ENCODE measurements around the gene NDUFV1.
"Not testable (repeated sequence)": the region's sequence is repeated elsewhere in the genome, so short reads cannot be mapped to it uniquely, and the experiment has no call there.

Gene NDUFV1

DNA sequence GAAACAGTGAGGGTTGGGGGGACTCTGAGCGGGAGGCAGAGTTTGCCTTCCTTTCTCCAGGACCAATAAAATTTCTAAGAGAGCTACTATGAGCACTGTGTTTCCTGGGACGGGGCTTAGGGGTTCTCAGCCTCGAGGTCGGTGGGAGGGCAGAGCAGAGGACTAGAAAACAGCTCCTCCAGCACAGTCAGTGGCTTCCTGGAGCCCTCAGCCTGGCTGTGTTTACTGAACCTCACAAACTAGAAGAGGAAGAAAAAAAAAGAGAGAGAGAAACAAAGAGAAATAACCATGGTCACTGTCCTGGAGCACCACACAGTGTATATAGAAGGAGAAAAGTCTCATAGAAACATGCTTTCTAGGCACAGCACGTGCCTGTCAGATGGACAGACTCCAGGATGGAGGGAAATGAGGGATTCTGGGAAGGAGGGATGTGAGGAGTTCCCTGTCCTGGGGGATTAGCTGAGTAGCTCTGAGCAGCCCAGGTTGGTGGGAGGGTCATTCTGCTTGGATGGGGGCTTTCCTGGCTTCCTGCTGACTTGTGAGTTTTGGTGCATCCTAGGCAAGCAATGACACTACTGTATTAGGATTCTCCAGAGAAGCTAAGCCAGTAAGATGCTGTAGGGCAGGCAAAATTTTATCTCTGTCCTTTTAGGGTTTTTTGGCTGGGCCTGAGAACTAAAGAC is 20.0 kb upstream of the NDUFV1 start:
- DNase-seq (ENCODE audit: low read depth), result no peak

DNA sequence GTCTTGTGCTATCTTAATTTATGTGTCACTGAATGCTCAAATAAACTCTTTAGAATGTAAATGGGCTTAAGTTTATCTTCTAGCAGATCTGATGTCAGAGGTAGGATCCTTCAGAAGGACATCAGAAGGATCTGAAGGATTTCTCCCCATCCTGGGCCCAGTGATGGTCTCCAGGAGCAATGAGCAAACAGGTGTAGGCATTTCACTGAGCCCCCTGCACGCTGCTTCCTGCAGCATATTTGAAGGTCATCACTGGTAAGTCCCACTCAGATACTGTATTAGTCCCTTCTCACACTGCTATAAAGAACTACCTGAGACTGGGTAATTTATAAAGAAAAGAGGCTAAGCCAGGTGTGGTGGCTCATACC is 18.6 kb upstream of the NDUFV1 start:
- no peak for DNase-seq (ENCODE audit: low read depth)

DNA sequence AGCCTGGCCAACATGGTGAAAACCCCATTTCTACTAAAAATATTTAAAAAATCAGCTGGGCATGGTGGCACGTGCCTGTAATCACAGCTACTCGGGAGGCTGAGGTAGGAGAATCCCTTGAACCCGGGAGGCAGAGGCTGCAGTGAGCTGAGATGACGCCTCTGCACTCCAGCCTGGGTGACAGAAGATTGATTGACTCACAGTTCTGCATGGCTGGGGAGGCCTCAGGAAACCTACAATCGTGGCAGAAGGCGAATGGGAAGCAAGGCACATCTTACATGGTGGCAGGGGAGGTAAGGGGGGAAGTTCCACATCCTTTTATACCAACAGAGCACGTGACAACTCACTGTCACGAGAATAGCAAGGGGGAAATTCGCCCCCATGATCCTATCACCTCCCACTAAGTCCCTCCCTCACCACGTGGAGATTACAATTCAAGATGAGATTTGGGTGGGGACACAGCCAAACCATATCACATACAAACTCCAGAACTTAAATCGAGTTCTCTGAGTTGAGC is 17.8 kb upstream of the NDUFV1 start:
- not testable (repeated sequence) for DNase-seq (ENCODE audit: low read depth)

DNA sequence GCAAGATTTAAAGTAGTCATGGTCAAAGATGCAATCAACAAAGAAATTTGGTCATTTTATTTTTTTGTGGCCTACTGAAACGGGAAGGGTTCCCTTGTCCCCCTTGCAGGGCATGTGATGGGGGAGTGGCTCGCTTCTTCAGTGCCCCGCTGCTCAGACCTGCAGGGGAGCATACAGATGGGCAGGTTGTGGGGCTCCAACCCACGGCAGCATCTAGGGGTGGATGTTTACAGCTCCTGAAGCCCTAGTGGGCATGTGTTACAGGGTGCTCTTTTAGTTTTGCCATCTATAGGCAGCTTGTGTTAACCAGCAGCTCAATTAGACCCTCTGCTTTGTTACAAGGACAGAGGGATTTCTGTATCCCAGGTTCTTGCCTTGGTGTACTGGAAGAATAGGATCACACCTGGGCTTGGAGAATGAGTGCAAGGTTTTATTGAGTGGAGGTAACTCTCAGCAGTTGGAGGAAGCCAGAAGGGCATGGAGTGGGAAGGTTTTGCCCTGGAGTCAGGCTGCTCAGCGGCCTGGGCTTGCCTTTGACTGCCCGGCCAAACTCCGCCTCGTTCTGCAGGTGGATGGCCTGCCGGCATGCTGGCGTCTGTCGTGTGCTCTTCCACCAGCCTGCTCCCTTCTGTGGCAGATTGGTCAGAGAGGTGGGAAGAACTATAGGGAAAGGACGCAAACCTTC is 13.7 kb upstream of the NDUFV1 start:
- DNase-seq (ENCODE audit: low read depth), result no peak

DNA sequence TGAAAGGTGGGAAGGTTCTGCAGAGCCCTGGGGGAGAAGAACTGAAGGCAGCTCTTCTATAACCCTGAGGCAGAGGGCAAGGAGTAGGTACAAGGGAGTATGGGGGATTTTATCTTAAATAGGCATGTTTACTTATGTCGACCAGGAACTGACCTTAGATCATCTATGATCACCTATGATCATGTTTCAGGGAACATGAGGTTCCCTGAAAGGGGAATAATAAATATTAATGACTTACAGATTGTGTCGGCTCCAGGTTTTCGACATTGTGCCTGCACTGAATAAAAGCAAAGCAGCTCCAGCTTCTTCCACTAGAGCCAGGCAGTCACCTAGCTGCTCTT is 13.2 kb upstream of the NDUFV1 start:
- DNase-seq (ENCODE audit: low read depth), result no peak

DNA sequence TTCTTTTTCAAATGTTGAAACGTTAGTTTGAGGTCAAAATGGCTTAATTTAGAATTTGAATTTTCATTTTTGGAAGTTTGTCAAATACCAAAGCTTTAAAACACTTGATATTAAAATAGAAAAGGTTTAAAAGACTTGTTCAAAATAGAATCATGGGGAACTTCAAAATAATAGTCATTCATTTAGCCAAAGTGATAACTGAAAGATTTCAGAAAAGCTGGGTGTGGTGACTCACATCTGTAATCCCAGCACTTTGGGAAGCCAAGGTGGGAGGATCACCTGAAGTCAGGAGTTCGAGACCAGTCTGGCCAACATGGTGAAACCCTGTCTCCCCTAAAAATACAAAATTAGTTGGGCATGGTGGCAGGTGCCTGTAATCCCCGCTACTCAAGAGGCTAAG is 12.3 kb upstream of the NDUFV1 start:
- no peak for DNase-seq (ENCODE audit: low read depth)

DNA sequence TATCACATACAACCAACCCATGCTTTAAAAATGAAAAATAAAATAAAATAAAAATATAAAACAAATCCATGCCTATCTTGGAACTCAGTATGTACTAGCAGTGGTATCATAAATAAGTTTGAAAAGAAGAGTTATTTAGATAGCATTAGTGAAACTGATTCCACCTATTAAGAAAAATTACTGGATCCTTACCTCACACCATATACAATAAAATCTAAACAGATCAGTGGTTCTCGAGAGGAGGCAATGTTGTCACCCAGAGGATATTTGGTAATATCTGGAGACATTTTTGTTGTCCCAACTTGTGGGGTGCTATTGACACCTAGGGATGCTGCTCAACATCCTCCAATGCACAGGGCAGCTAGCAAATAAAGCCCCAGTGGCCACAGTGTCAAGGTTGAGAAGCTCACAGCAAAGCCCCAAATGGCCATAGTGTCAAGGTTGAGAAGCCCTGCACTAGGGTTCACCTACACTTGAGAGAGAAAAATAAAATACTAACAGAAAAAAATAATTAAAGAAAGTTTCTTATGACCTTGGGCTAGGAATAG is 9.9 kb upstream of the NDUFV1 start:
- no peak for DNase-seq (ENCODE audit: low read depth)

DNA sequence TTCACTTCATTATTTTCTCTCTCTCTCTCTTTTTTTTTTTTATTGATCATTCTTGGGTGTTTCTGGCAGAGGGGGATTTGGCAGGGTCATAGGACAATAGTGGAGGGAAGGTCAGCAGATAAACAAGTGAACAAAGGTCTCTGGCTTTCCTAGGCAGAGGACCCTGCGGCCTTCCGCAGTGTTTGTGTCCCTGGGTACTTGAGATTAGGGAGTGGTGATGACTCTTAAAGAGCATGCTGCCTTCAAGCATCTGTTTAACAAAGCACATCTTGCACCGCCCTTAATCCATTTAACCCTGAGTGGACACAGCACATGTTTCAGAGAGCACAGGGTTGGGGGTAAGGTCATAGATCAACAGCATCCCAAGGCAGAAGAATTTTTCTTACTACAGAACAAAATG is 9.3 kb upstream of the NDUFV1 start:
- DNase-seq (ENCODE audit: low read depth), result not testable (repeated sequence)

DNA sequence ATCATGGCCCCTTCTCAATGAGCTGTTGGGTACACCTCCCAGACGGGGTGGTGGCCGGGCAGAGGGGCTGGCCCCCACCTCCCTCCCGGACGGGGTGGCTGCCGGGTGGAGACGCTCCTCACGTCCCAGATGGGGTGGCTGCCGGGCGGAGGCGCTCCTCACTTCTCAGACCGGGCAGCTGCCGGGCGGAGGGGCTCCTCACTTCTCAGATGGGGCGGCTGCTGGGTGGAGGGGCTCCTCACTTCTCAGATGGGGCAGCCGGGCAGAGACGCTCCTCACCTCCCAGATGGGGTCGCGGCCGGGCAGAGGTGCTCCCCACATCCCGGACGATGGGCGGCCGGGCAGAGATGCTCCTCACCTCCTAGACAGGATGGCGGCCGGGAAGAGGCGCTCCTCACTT is 8.8 kb upstream of the NDUFV1 start:
- DNase-seq (ENCODE audit: low read depth), result not testable (repeated sequence)

DNA sequence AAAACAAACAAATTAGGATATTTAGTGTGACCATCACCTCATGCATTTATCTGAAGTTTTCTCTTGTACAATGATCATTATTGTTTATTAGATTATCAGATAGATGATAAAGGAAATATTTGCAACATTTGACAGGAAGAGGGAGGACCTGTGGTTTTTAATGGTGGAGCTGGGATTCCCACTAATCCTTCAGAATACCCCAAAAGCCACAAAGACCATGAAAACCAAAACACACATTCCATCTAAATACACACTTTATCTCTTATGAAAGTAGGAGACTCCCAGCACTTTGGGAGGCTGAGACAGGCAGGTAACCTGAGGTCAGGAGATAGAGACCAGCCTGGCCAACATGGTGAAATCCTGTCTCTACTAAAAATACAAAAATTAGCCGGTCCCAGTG is 7.6 kb upstream of the NDUFV1 start:
- DNase-seq (ENCODE audit: low read depth), result no peak

DNA sequence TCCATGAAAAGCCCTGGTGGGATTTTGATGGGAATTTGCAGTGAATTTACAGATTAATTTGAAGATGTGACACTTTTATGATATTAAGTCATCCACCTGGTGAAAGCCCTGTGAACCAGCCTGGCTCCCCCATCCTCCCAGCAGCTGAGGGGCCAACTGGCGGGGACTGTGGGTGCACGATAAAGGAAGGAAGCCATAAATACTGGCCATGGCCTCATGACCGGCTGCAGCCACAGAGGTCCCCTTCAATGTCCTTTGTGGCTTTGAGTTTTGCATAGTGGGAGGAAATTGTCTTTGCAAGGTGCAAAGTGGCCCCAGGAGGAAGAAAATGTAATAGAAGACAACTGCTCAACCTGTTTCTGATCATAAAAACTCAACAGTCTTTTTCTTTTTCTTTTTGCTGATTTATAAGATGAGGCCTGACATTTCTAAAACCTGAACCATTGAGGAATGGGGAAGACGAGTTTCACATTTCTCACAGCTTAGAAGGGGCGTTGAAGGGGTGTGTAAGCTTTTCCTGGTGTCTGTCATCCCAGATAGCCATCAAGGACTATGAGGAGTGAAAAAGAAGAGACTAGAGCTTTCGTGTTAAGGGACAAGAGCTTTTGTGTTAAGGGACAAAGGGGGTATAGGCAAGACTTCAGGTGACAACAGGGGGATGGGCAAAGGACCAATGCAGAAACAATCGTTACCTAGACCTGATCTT is 6.3 kb upstream of the NDUFV1 start:
- DNase-seq (ENCODE audit: low read depth), result no peak

DNA sequence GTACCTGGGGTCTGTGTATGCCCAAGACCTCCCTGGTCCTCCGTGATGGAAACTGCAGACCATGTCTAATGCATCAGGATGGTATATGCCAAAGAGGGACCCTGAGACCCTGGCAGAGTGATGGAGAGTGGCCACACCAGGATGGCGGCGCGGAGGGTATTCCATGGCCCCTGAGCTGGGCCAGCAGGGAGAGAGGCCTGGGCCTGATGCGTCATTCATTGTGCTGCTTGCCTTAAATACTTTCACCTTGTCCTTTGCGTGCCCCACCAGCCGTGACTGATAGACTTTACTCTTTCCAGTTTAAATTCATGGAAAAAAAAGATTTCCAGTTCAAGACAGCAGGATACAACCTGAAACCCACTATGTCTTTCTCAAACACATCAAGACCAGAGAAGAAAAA is 5.6 kb upstream of the NDUFV1 start:
- DNase-seq (ENCODE audit: low read depth), result no peak

DNA sequence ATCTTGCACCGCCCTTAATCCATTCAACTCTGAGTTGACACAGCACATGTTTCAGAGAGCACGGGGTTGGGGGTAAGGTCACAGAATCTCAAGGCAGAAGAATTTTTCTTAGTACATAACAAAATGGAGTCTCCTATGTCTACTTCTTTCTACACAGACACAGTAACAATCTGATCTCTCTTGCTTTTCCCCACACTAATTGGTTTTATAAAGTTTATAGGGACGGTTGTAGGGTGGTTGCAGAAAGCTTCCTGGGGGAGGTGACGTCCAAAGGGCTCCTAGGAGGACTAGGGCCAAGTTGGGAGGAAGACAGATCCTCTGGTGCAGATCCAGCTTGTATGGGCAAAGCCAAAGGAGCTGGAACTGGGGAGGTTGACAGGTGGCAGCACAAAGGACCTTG is 2.6 kb upstream of the NDUFV1 start:
- DNase-seq (ENCODE audit: low read depth), result not testable (repeated sequence)

DNA sequence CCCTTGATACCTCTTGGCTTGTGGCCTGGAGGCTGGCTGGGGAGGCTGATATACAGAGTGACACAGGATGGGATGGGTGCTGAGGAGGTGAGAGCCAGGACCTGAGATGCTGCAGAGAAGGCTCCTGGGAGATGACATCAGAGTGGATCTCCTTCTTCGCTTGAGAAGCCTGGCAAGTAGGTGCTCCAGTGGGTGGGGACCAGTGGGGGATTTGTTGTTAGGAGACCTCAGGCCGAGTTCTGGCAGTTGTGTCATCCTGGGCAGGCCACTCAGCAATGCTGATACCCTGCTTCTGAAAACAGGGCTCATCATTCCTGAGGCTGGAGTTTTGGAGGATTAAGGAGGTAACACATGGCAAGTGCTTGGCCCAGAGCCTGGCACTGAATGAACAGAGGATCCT is 1.9 kb upstream of the NDUFV1 start:
- DNase-seq (ENCODE audit: low read depth), result no peak

DNA sequence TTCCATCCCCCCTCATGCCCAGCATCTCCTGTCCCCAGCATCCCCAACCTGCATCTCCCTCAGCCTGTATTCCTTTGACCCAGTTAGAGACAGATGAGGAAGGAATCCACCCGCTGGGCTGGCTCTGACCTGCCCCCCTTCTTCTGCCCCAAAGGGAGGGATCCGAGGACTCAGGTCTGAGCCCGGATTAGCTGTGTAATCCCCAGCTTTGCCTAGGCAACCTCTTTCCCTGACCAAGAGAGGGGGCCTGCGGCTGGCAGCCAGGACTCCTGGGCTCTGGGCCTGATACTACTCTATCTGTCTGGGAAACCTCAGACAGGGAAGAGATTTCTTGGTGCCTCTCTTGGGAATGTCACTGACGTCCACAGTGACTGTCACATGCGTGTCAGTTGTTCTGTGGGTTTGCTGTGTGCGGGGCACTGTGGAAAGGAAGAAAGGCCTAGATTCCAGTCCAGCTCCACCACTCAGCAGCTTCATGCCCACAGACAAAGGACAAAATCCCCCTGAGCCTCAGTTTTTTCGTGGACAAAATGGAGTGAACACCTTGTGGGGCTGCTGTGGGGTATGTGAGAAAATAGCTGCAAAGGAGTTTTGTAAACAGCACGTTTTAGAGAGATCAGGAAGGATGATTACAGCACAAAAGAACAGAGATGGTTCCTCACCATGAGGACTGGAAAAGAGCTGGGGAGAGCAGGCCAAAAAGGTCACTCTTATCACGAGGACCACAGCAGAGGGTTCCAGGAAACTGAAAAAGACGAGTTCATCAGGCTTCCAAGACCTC is 1.3 kb upstream of the NDUFV1 start:
- no peak for DNase-seq (ENCODE audit: low read depth)

DNA sequence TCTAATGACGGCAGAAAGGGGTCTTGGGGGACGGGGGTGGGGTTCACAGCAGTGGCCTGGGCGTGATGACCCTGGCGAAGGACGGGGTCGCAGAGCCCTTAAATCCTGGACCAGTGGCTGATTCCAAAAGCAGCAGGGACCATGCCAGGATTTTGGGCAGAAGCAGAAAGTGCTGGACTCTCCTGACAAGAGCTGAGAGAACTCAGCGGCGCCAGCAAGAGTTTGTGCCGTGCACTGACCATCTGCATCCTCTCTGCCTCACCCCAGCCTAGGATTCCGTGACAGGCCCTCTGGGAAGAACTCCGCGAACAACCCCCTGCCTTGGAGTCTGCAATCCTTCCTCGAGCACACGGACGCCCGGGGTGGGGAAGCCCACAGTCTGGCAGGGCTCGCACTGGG is 644 bp upstream of the NDUFV1 start:
- DNase-seq (ENCODE audit: low read depth), result no peak

DNA sequence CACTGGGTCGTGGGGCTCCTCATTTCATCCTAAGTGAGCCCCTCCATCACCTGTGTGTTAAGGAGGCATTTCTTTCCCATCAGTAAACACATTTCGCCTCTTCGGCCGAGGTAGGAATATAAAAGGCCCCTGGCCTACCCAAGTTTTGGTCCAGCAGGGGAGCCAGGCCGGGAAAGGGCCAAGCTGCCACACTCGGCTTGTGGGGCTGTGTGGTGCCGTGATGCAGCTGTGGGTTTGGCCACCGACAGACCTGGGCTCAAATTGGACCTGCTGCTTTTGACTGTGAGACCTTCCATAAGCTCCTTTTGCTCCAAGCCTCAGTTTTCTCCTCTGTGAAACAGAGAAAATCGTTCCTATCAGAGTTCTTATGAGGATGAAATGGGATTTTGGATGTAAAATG is 771 bp downstream of the NDUFV1 start:
- no peak for DNase-seq (ENCODE audit: low read depth)

DNA sequence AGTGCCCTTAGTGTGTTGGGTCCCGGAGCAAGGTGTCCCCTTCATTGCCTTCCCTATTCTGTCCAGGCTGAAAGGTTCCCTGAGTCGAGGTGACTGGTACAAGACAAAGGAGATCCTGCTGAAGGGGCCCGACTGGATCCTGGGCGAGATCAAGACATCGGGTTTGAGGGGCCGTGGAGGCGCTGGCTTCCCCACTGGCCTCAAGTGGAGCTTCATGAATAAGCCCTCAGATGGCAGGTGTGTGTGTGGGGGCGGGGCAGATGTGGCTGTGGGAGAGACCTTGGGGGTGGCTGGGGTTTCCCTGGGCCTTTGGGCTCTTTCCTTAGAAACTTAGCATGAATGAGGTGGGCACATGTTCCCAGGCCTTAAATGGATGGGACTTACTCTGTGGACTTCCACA is 1.8 kb downstream of the NDUFV1 start:
- DNase-seq (ENCODE audit: low read depth), result no peak

DNA sequence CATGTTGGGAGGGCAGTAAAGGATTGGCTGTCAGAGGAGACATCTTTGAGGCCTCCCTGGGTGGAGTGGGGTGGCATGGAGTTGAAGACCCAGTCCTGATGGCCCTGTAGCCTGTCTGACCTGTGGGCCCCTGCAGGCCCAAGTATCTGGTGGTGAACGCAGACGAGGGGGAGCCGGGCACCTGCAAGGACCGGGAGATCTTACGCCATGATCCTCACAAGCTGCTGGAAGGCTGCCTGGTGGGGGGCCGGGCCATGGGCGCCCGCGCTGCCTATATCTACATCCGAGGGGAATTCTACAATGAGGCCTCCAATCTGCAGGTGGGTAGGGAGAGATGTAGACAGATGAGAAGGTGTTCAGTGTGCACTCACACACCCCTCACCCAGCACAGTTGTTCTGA is 2.6 kb downstream of the NDUFV1 start:
- DNase-seq (ENCODE audit: low read depth), result no peak

DNA sequence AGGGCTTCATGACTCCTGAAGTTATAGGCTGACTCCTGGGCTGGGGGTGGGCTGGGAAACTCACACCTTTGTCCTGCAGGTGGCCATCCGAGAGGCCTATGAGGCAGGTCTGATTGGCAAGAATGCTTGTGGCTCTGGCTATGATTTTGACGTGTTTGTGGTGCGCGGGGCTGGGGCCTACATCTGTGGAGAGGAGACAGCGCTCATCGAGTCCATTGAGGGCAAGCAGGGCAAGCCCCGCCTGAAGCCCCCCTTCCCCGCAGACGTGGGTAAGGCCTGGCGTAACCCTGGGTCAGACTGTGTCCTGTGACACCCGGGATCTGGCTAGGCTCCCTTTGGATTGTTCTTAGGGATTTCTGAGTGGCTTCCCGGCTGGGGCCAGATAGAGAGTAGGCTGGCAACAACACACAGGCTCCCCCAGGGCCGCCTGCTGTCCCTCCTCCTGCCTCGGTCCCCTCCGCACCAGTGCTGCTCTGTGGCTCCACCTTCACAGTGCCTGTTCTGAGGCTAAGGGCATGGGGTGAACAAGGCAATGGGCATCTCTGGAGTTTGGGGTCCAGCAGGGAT is 3.6 kb downstream of the NDUFV1 start:
- DNase-seq (ENCODE audit: low read depth), result no peak

DNA sequence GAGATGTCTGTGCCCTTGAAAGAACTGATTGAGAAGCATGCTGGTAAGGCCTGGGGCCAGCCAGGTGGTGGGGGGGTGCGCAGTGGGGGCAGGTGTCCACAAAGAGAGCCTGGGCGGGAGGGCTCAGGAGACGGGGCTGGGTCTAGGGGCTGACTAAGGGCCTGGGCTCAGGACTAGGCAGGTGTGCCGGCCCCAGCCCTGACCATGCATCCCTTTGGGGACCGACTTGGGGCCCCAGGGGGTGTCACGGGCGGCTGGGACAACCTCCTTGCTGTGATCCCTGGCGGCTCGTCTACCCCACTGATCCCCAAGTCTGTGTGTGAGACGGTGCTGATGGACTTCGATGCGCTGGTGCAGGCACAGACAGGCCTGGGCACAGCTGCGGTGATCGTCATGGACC is 4.4 kb downstream of the NDUFV1 start:
- DNase-seq (ENCODE audit: low read depth), result no peak

All from activated T-helper 9 cell treated with anti-CD3 and anti-CD28 coated beads, Interleukin-2, amount 50 U/mL, for 16 hours (primary cell).